GM21723 (cell line): Measurements from ENCODE around the gene BOK.
"Not testable (repeated sequence)": the region's sequence is repeated elsewhere in the genome, so short reads cannot be mapped to it uniquely, and the experiment has no call there.

Source experiments
- ATAC-seq: cut with Tn5 transposase; IDR thresholded peaks from one replicate; pipeline ENCODE4 v1.9.1; 2021; ENCODE audit warnings: mild to moderate bottlenecking, moderate library complexity; ENCODE audit not compliant: unreplicated experiment

Gene BOK

DNA sequence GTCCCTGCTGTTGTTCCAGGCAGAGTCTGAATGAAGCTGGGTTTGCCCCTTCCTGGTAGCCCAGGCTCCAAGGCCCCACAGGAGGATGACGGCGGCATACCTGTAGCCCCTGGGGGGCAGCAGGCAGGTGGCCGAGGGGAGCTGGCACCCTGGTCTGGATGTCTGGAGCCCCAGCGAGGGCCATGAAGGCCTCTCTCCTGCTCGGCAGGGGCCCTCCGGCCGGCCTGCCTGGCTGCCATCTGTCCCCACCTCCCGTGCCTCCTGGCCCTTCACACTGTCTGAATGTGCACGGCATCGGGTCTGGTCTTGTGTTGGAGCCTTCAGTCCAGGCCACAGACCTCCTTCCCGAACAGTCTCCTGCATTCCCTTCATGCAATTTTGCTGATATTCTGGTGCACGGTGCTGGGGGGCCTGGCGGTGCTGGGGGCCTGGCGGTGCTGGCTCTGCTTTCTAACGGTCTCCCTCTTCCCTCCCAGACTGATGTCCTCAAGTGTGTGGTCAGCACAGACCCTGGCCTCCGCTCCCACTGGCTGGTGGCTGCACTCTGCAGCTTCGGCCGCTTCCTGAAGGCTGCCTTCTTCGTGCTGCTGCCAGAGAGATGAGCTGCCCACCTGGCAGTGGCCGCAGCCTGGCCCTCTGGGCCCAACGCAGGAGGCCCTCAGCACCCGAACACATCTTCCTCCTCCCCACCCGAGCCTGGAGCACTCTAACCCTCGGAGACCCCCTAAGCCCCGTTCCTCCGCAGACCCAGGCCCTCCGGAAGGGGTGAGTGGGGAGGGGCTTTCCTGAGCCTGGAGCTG lies 13.5 kb downstream of the BOK start:
- no peak for ATAC-seq

- not testable (repeated sequence) for ATAC-seq
Measured at GRCh38 chr2:241572915-241573651, 14.5 kb downstream of the BOK start.

DNA sequence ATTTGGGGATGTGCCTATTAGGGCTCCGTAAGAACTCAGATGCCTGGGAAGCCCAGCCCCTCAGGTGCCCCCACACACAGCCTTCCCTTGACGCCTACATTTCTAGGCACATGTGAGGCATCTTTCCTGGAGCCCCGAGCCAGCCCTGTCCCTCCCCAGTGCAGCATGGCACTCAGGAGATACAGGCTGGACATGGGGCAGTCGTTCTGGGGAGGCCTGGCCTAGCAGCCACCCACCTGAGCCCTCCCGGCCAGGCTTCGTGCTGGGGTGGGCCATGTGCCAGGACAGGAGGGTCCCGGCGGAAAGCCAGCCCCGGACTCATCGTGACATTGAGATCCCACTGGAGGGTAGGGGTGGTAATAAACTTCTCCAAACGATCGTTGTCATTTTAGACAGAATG lies 15.2 kb downstream of the BOK start:
- ATAC-seq = no peak

GRCh38 chr2:241574911-241575623 lies 16.5 kb downstream of the BOK start:
- ATAC-seq = no peak

- ATAC-seq = no peak
Measured at GRCh38 chr2:241575624-241576292, 17.2 kb downstream of the BOK start.

DNA sequence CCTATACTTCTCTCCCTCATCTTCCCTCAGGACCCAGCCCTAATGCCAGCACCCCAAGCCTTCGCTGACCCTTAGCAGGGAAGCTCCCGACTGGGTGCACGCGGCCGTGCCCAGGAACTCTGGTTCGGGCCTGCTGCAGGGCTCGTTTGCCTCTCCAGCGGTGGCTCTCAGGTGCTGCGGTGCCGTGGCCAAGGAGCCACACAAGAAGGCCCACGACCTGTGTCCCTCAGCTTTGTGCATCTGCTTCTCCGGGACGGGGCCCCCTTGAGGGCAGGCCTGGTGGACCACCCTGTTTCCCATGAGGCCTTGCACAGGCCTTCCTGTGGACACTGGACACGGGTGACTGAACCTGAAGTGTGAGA lies 17.7 kb downstream of the BOK start:
- ATAC-seq = no peak

DNA sequence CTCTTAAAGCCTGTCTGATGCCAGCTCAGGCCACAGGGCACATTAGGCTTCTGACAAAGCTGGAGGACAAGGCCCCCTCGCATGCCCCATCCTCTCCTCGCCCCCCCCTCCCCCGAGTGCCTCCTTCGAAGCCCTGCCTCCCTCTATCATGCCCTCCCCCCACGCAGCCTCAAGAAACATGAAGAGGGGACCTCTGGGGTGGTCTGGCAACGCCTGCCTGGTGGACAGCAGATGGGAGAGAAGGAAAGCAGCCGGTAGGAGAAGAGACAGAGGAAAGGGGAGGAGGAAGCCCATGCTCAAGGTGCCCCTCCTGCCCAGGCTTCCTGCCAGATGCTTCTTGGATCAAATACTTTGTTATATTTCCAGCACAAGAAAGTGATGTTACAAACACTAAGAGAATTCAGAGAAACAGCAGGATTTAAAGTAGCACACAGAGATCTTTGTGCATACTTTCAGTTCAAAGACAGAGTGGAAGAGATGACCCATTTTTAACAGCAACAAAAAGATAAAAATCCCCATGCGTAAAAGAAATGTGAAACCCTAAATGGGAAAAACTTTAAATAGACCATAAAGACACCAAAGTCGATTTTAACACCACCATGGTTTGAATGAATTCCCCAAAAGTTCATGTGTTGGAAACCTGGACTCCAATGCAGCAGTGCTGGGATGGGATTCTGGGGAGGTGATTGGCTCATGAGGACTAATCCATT lies 19.0 kb downstream of the BOK start:
- no peak for ATAC-seq

DNA sequence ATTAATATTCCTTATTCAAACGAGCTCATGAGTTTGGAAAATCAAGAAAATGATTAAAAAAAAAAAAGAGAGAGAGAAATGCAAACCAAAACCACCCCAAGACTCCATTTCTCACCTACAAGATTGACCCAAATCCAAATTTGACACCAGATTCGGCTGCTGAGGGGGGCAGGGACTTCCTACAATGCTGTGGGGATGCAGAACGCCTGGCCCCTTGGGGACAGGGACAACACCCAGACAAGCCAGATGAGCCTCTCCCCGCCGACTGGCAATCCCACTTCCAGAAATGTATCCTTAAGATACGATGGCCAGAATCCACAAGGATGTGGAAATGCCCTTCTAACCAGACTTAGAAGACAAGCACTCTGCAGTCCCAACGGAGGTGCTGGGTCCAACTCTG lies 20.7 kb downstream of the BOK start:
- ATAC-seq = no peak

GRCh38 chr2:241582328-241582727 lies 23.8 kb downstream of the BOK start:
- ATAC-seq = no peak

- no peak for ATAC-seq
Measured at GRCh38 chr2:241582806-241583205, 24.3 kb downstream of the BOK start.

GRCh38 chr2:241584436-241584835 lies 25.9 kb downstream of the BOK start:
- ATAC-seq = no peak

DNA sequence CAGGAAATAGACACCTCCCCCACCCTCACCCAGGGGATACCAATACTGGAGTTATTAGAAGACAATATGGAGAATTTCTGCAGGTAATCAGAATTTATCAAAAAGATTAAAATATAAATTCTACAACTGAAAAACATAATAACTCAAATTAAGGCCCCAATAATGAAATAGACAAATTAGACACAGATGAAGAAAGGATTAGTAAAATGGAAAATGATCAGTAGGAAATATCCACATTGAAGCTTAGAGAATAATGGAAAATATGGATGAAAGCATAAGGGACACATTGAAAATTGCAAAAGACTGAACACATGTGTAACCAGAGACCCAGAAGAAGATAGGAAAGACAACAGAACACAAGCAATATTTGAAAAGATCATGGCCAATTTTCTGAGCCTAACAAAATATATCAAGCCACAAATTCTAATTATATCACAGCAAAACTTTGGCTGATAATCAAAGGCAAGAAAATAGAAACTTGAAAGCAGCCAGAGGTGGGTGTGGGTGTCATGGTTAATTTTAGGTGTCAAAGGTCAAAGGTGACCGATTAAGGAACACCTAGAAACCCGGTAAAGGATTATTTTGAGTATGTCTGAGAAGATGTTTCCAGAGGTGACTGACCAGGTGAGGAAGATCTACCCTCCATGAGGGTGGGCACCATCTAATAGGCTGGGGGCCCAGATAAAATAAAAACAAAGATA lies 28.2 kb downstream of the BOK start:
- no peak for ATAC-seq

DNA sequence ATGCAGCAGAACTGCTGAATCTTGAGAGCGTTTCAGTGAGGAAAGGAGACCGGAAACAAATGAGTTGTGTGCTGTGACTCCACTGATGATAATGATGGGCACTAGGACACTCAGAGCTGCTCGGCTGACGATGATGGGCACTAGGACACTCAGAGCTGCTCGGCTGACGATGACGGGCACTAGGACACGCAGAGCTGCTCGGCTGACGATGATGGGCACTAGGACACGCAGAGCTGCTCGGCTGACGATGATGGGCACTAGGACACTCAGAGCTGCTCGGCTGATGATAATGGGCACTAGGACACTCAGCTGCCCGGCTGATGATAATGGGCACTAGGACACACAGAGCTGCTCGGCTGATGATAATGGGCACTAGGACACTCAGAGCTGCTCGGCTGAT lies 31.3 kb downstream of the BOK start:
- not testable (repeated sequence) for ATAC-seq

DNA sequence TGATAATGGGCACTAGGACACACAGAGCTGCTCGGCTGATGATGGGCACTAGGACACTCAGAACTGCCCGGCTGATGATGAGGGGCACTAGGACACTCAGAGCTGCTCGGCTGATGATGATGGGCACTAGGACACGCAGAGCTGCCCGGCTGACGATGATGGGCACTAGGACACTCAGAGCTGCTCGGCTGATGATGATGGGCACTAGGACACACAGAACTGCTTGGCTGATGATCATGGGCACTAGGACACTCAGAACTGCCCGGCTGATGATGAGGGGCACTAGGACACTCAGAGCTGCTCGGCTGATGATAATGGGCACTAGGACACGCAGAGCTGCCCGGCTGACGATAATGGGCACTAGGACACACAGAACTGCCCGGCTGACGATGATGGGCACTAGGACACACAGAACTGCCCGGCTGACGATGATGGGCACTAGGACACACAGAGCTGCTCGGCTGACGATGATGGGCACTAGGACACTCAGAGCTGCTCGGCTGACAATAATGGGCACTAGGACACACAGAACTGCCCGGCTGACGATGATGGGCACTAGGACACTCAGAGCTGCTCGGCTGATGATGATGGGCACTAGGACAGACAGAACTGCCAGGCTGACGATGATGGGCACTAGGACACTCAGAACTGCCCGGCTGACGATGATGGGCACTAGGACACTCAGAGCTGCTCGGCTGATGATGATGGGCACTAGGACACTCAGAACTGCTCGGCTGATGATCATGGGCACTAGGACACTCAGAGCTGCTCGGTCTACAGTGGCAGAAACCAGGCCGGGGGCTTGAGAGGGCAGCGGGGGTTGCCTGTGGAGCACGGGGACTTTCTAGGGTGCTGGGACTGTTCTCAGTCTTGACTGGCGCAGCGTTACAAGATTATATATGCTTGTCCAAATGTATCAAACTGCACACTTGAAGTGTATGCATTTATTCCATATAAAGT lies 32.2 kb downstream of the BOK start:
- ATAC-seq = not testable (repeated sequence)

DNA sequence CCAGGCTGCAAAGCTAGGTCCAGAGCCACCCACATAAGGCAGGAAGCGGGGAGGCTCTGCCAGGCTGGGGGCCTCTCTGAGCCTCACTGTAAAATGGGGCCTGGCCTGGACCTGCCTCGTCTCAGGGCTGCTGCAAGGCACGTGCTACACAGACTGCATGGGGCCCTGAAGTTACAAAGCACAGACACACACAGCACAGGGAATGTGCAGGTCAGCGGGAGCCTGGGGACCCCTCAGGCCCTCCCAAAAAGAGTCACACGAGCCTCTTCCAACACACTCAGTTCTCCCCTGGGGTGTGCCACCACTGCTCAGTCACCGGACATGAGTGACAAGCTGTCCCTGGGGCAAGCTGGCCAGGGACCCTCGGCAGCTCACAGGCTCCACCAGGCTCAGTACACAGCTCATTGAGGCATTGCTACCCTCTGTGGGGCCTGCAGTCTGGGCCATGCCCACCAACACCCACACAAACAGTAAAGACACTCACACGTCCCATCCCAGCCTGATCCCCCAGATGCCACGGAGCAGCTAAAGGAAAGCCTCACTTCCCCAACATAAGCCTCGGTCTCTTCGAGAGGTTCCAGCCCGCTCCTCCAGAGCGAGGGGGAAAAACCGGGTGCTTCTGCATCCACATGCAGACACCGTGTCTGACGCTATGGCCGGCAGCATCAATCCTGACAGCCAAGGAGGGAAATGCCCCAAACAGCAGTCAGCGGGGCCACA lies 33.7 kb downstream of the BOK start:
- no peak for ATAC-seq

DNA sequence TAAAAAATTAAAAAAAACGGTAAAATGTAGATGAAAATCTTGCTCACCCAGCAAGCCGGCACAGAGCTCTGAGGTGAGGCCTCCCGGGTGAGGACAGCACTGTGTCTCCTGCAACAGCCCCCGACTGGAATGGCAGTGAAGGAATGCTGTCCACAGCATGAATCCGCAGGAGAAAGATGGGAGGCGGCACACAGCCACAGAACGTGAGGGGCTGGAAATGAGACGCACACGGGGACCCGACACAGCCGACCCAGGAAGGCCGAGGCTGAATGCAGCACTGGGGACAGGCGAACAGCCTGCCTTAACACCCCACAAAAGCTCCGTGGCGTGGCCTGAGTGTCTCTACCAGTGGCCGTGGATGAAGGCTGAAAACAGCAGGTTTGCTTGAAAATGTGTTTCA lies 34.7 kb downstream of the BOK start:
- no peak for ATAC-seq

DNA sequence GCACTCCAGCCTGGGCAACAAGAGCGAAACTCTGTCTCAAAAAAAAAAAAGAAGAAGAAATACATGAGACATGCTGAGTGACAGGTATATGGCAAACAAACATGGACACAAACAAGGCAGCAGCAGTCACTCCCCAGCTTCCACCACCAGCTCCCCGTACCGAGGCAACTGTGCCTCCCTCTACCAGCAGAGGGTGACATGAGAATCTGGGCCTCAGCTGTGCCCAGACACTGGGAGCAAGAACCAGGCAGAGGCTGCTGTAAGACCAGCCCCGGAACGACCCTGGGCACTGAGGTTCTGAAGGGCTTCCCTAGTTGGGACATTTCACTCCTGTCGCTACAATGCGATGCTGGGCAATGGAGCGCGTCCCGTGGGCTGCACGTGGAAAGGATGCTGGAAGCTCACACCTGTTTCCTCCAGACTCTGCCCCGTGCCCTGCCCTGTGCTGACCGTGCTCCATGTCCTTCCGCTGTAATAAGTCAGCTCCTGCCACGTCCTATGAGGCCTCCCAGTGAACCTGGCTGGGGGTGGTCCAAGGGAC lies 37.1 kb downstream of the BOK start:
- ATAC-seq = no peak

- ATAC-seq = no peak
Measured at GRCh38 chr2:241597561-241597960, 39.0 kb downstream of the BOK start.
